Aorta (tissue), 5 donors: Measurements from ENCODE around the gene PCDHB1. TPM values are rescaled to one million over a fixed set of nuclear protein-coding genes. Genes with fewer than 3 reads are reported as not detected.

Experiments
- ATAC-seq: fragments of 200-7000 bp; cut with Tn5 transposase; one replicate; pipeline ENCODE4 v1.9.1; 2022; ENCODE audit warnings: moderate library complexity; ENCODE audit not compliant: low FRiP score
- DNase-seq, 2 donors: peaks; one replicate each; pipeline ENCODE4 v3.0.0-alpha.2; 2020
- H3K27ac ChIP-seq, 2 donors: one replicate each; pipeline ENCODE4 v1.5.1; 2013; ENCODE audit warnings: low read length in 2 of 2, mild to moderate bottlenecking in 2 of 2, moderate library complexity in 2 of 2, control low read depth in 1 of 2, inconsistent platforms in 1 of 2, low read depth in 1 of 2
- H3K27me3 ChIP-seq, 2 donors: one replicate each; pipeline ENCODE4 v1.6.1; 2013; ENCODE audit warnings: control low read depth in 1 of 2, low read length in 1 of 2, mild to moderate bottlenecking in 1 of 2, moderate library complexity in 1 of 2; ENCODE audit not compliant: insufficient read depth in 2 of 2, control insufficient read depth in 1 of 2
- H3K36me3 ChIP-seq, 2 donors: one replicate each; pipeline ENCODE4 v1.6.1; 2013; ENCODE audit warnings: control low read depth in 1 of 2, low read length in 1 of 2, mild to moderate bottlenecking in 1 of 2; ENCODE audit not compliant: insufficient read depth in 2 of 2, control insufficient read depth in 1 of 2
- H3K4me1 ChIP-seq, 2 donors: one replicate each; pipeline ENCODE4 v1.6.1; 2013; ENCODE audit warnings: low read length in 2 of 2, control low read depth in 1 of 2, mild to moderate bottlenecking in 1 of 2, moderate library complexity in 1 of 2; ENCODE audit not compliant: insufficient read depth in 2 of 2, control insufficient read depth in 1 of 2
- H3K4me3 ChIP-seq, 2 donors: one replicate each; pipeline ENCODE4 v1.5.1; 2013; ENCODE audit warnings: low read length in 2 of 2, control low read depth in 1 of 2, mild to moderate bottlenecking in 1 of 2
- H3K9me3 ChIP-seq: one replicate; pipeline ENCODE4 v1.6.1; 2013; ENCODE audit warnings: mild to moderate bottlenecking, low read length; ENCODE audit not compliant: control insufficient read depth
- WGBS, 2 donors: extraction: QIAGEN DNeasy Blood & Tissue Kit; methylation state at CpG; one replicate each; pipeline ENCODE4 v1.1.7; 2013; 5-methylcytosine and 5-hydroxymethylcytosine counted together
- intact Hi-C, 2 donors: fragments of 100-400 bp; cut with DNase I; formaldehyde crosslinking; loops; one replicate each; pipeline versions ENCODE4 v1.14.2 to v1.15.0; 2022
- long read RNA-seq, 2 donors: library from polyadenylated mRNA; unstranded; transcript quantifications; one replicate each; pipeline ENCODE4 v2.0.0, GENCODE V29; 2020 to 2021
- polyA plus RNA-seq, 2 donors: library from polyadenylated mRNA; stranded (reverse); fragments of 200-250 nt; gene quantifications; one replicate each; pipeline ENCODE4 v1.2.3, GENCODE V29; 2013
- total RNA-seq, 2 donors: library from RNA; stranded (reverse); fragmentation: NEBNext Ultra II Directional; extraction: Animal tissue kit (Norgen Biotek cat#: 25700); gene quantifications; one replicate each; pipeline ENCODE4 v1.2.1, GENCODE V29; 2021
- donor health status: healthy with polysubstance abuse.
- donor health status: Bipolar disorder and iron deficiency.
- donor health status: DM: no; HTN: no; CAD: no.
- donor health status: DM: no; HTN: no; CAD: no.
- donor health status: DM: yes; HTN: yes; CAD: no.

Gene PCDHB1
- total RNA-seq (not detected), polyA plus RNA-seq (not detected)
- long read RNA-seq, donor 1, result 0 reads
- long read RNA-seq, donor 2, result 0 reads

- Histone ChIP-seq H3K4me1 (no peaks in the 10 kb centered on the region), H3K36me3 (no peaks in the 10 kb centered on the region), H3K4me3 (peak within 1 kb of the TSS; percentile 5 to 57), H3K27me3 (peaks cover 0 to 3% of the 10 kb centered on the region in 2 donors), H3K27ac (no peak within 1 kb of the TSS), H3K9me3 (peaks cover 6% of the 10 kb centered on the region)
- WGBS, 2 donors, result 12 to 14% methylated on average over 20 of the region's 20 CpGs
- intact Hi-C loops, result no loop called here
- DNase-seq, result no peak
- no peak for ATAC-seq
Measured at GRCh38 chr5:141050622-141051520, at the start of gene PCDHB1. PCDHB1 (plus strand) TSS chr5:141051374; CDS start chr5:141051471, 97 bp downstream.

GRCh38 chr5:141001446-141001843, 49.7 kb upstream of the PCDHB1 start:
- H3K4me3 ChIP-seq, result no peak overlapping the region
- no peaks in the 10 kb centered on the region for H3K36me3 ChIP-seq
- DNase-seq (no peak), ATAC-seq (no peak)
- no peaks in the 10 kb centered on the region for H3K9me3 ChIP-seq
- no peaks in the 10 kb centered on the region for H3K4me1 ChIP-seq
- H3K27ac ChIP-seq, result no peak overlapping the region
- WGBS, 2 donors, result 2 to 4% methylated on average over 9 of the region's 9 CpGs
- intact Hi-C loops, result no loop called here
- H3K27me3 ChIP-seq, result no peaks in the 10 kb centered on the region

GRCh38 chr5:141001844-141002604, 49.1 kb upstream of the PCDHB1 start:
- H3K4me1 ChIP-seq, result no peaks in the 10 kb centered on the region
- 2 to 3% methylated on average over 19 of the region's 19 CpGs for WGBS, 2 donors
- peak in 1 of 2 donors; percentile 49 for DNase-seq
- no peaks in the 10 kb centered on the region for H3K27me3 ChIP-seq
- ATAC-seq, result peak; percentile 38
- no peaks in the 10 kb centered on the region for H3K36me3 ChIP-seq
- H3K9me3 ChIP-seq, result no peaks in the 10 kb centered on the region
- H3K27ac ChIP-seq, result no peak overlapping the region
- intact Hi-C loops, result no loop called here
- H3K4me3 ChIP-seq, result peak overlapping the region in 1 of 2 donors; percentile 37

GRCh38 chr5:141002605-141002965, 48.6 kb upstream of the PCDHB1 start:
- Histone ChIP-seq H3K36me3 (no peaks in the 10 kb centered on the region), H3K27me3 (no peaks in the 10 kb centered on the region), H3K27ac (no peak overlapping the region), H3K4me1 (no peaks in the 10 kb centered on the region), H3K9me3 (no peaks in the 10 kb centered on the region), H3K4me3 (no peak overlapping the region)
- DNase-seq (no peak), ATAC-seq (no peak)
- intact Hi-C loops, result no loop called here
- 49 to 50% methylated on average over 3 of the region's 3 CpGs for WGBS, 2 donors

- no peak overlapping the region for H3K4me3 ChIP-seq
- no peaks in the 10 kb centered on the region for H3K27me3 ChIP-seq
- intact Hi-C loops, result no loop called here
- H3K4me1 ChIP-seq, result no peaks in the 10 kb centered on the region
- no peaks in the 10 kb centered on the region for H3K9me3 ChIP-seq
- ATAC-seq (no peak), DNase-seq (no peak)
- 93 to 98% methylated on average over 3 of the region's 3 CpGs for WGBS, 2 donors
- H3K27ac ChIP-seq, result no peak overlapping the region
- no peaks in the 10 kb centered on the region for H3K36me3 ChIP-seq
Measured at GRCh38 chr5:141003031-141003430, 48.1 kb upstream of the PCDHB1 start.

- no peaks in the 10 kb centered on the region for H3K9me3 ChIP-seq
- no peaks in the 10 kb centered on the region for H3K27me3 ChIP-seq
- intact Hi-C loops, result no loop called here
- no peak overlapping the region for H3K27ac ChIP-seq
- H3K4me1 ChIP-seq, result no peaks in the 10 kb centered on the region
- ATAC-seq, result no peak
- DNase-seq, result no peak
- WGBS, 2 donors, result 26 to 46% methylated on average over 4 of the region's 4 CpGs
- H3K36me3 ChIP-seq, result no peaks in the 10 kb centered on the region
- no peak overlapping the region for H3K4me3 ChIP-seq
Measured at GRCh38 chr5:141003791-141004611, 47.2 kb upstream of the PCDHB1 start.

- ATAC-seq, result no peak
- no peaks in the 10 kb centered on the region for H3K9me3 ChIP-seq
- H3K36me3 ChIP-seq, result no peaks in the 10 kb centered on the region
- H3K27ac ChIP-seq, result no peak overlapping the region
- H3K27me3 ChIP-seq, result no peaks in the 10 kb centered on the region
- intact Hi-C loops, result no loop called here
- no peak overlapping the region for H3K4me3 ChIP-seq
- H3K4me1 ChIP-seq, result no peaks in the 10 kb centered on the region
- DNase-seq, result no peak
Measured at GRCh38 chr5:141007791-141008190, 43.4 kb upstream of the PCDHB1 start.

- Histone ChIP-seq H3K27me3 (no peaks in the 10 kb centered on the region), H3K36me3 (no peaks in the 10 kb centered on the region), H3K27ac (no peak overlapping the region), H3K9me3 (no peaks in the 10 kb centered on the region), H3K4me3 (no peak overlapping the region), H3K4me1 (no peaks in the 10 kb centered on the region)
- 37 to 43% methylated on average over 12 of the region's 12 CpGs for WGBS, 2 donors
- ATAC-seq, result no peak
- intact Hi-C loops, result no loop called here
- no peak for DNase-seq
Measured at GRCh38 chr5:141010047-141010793, 41.0 kb upstream of the PCDHB1 start.
